ENCODE results near the gene NUCB1. TPM values are rescaled to one million over a fixed set of nuclear protein-coding genes. Genes with fewer than 3 reads are reported as not detected.

Gene NUCB1
- total and polyA plus RNA-seq, 4 donors, result 186 to 775 (median 238) TPM

GRCh38 chr19:48968179-48968661, 68.1 kb downstream of the NUCB1 start:
- H3K27ac ChIP-seq (ENCODE audit: low read depth in 1 of 2, low read length in 2 of 2), result peak overlapping the region; percentile 50 to 68
- peaks cover 3 to 11% (median 6%) of the 10 kb centered on the region in 4 donors for H3K36me3 ChIP-seq (ENCODE audit: control insufficient read depth in 4 of 4, insufficient read depth in 3 of 4, low read depth in 1 of 4, low read length in 3 of 4)
- H3K9me3 ChIP-seq (ENCODE audit: control insufficient read depth in 4 of 4, low read length in 3 of 4), result no peaks in the 10 kb centered on the region
- H3K27me3 ChIP-seq (ENCODE audit: control insufficient read depth in 4 of 4, insufficient read depth in 4 of 4, low read length in 3 of 4), result no peaks in the 10 kb centered on the region
- H3K9ac ChIP-seq (ENCODE audit: low read depth in 1 of 2, low read length in 2 of 2), result no peak overlapping the region
- DNase-seq (ENCODE audit: low spot score), result no peak
- no peak overlapping the region for H3K4me3 ChIP-seq (ENCODE audit: low read depth in 1 of 3, low read length in 3 of 3)
- TF ChIP-seq EGR1 (IDR thresholded peaks at IDR 0.05; ENCODE audit: low read depth in 2 of 2), result no peak
- no peak for TF ChIP-seq RAD21 (IDR thresholded peaks at IDR 0.05)
- TF ChIP-seq, protein P1, sequence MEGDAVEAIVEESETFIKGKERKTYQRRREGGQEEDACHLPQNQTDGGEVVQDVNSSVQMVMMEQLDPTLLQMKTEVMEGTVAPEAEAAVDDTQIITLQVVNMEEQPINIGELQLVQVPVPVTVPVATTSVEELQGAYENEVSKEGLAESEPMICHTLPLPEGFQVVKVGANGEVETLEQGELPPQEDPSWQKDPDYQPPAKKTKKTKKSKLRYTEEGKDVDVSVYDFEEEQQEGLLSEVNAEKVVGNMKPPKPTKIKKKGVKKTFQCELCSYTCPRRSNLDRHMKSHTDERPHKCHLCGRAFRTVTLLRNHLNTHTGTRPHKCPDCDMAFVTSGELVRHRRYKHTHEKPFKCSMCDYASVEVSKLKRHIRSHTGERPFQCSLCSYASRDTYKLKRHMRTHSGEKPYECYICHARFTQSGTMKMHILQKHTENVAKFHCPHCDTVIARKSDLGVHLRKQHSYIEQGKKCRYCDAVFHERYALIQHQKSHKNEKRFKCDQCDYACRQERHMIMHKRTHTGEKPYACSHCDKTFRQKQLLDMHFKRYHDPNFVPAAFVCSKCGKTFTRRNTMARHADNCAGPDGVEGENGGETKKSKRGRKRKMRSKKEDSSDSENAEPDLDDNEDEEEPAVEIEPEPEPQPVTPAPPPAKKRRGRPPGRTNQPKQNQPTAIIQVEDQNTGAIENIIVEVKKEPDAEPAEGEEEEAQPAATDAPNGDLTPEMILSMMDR (IDR thresholded peaks at IDR 0.05; ENCODE audit: low read depth, low read length, missing input control), result no peak
- TF ChIP-seq NR2F2 (IDR thresholded peaks at IDR 0.05), result no peak
- TF ChIP-seq FOXA1 (IDR thresholded peaks at IDR 0.05), result no peak
- TF ChIP-seq FOXA2 (IDR thresholded peaks at IDR 0.05), result no peak
- TF ChIP-seq HNF4G (IDR thresholded peaks at IDR 0.05), result no peak
- no peak for TF ChIP-seq TAF1 (conservative IDR thresholded peaks at IDR 0.05)
- TF ChIP-seq GABPA (IDR thresholded peaks at IDR 0.05 in 1 of 2, conservative IDR thresholded peaks at IDR 0.05 in 1 of 2), result no peak
- no peak for TF ChIP-seq JUND (IDR thresholded peaks at IDR 0.05)
- no peak for TF ChIP-seq ZBTB33 (IDR thresholded peaks at IDR 0.05)
- no peak for TF ChIP-seq SP1 (IDR thresholded peaks at IDR 0.05)
- no peak for TF ChIP-seq MAX (IDR thresholded peaks at IDR 0.05)
- WGBS, result 34% methylated on average over 4 of the region's 4 CpGs
- H3K4me1 ChIP-seq (ENCODE audit: control insufficient read depth in 4 of 4, insufficient read depth in 4 of 4, low read length in 3 of 4), result peaks cover 2 to 22% (median 17%) of the 10 kb centered on the region in 4 donors

DNA sequence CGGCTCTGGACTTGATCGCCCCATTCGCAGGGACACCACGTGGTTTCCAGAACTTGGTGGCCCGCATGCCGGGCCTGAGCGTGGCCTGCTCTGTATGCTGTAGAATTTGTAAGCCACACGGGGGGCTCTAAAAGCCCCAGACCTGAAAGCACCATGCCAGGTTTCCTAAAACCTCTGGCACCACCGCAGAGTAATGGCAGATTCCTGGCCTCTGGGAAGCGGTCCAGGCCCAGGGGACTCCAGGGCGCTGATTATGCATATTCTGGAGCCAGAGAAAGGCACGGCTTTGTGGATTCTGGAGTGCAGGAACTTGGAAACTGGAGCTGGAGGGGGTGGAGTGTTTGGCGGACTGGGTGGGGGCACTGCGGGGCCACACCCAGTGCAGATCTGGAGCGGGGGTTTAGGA, 68.7 kb downstream of the NUCB1 start:
- H3K4me3 ChIP-seq (ENCODE audit: low read depth in 1 of 3, low read length in 3 of 3), result no peak overlapping the region
- H3K27me3 ChIP-seq (ENCODE audit: control insufficient read depth in 4 of 4, insufficient read depth in 4 of 4, low read length in 3 of 4), result no peaks in the 10 kb centered on the region
- H3K9ac ChIP-seq (ENCODE audit: low read depth in 1 of 2, low read length in 2 of 2), result no peak overlapping the region
- H3K27ac ChIP-seq (ENCODE audit: low read depth in 1 of 2, low read length in 2 of 2), result peak overlapping the region; percentile 50 to 68
- peaks cover 1 to 22% (median 17%) of the 10 kb centered on the region in 4 donors for H3K4me1 ChIP-seq (ENCODE audit: control insufficient read depth in 4 of 4, insufficient read depth in 4 of 4, low read length in 3 of 4)
- H3K36me3 ChIP-seq (ENCODE audit: control insufficient read depth in 4 of 4, insufficient read depth in 3 of 4, low read depth in 1 of 4, low read length in 3 of 4), result peaks cover 3 to 14% (median 8%) of the 10 kb centered on the region in 4 donors
- DNase-seq (ENCODE audit: low spot score), result no peak
- no peaks in the 10 kb centered on the region for H3K9me3 ChIP-seq (ENCODE audit: control insufficient read depth in 4 of 4, low read length in 3 of 4)
- WGBS, result 66% methylated on average over 15 of the region's 15 CpGs
- TF ChIP-seq, protein P1 (IDR thresholded peaks at IDR 0.05; ENCODE audit: low read depth, low read length, missing input control), result no peak
- no peak for TF ChIP-seq SP1 (IDR thresholded peaks at IDR 0.05)
- TF ChIP-seq RXRA (IDR thresholded peaks at IDR 0.05), result no peak
- peak in 1 of 2 donors; percentile 13 for TF ChIP-seq RAD21 (IDR thresholded peaks at IDR 0.05)
- no peak for TF ChIP-seq YY1 (IDR thresholded peaks at IDR 0.05)
